ENCODE measurements around the gene EPB41L5.

EPB41L5 gene

DNA sequence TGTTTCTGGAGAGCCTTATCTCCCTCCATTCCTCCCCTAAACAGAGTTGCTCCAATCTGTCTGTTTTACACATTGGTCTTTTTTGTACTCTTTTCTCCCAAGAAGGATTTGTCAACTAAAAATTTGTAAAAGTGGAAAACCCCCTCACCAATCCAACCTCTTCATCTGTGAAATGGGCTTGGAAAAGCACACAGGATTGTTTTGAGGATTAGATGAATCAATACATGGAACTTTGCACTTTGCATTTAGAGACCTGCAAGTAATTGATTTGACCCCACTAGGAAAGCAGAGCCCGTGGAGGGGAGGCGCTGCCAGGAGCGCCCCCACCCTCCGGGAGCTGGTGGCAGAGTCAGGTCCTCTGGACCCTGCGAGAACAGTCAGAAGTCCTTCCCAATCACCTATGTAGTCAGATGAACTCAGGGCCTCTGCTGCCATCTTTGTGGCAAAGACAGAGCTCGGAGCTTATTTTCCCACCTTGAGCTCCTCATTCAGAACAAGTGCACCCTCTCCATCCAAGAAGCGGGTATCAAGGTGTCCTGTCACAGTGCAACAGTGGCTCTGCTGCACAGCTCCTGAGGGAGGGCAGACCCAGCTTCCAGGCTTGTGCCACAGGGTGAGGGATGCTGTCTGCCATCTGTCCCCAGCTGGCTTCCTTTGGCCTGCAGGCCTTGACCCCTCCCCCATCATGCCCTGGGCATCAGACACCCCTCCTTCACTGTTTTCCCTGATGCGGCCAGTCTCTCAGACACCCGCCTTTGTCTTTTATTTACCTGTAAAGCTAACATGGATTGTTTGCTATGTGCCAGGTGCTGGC lies 212.1 kb downstream of the EPB41L5 start:
- DNase-seq (ENCODE audit: low read depth, low spot score) = no peak

DNA sequence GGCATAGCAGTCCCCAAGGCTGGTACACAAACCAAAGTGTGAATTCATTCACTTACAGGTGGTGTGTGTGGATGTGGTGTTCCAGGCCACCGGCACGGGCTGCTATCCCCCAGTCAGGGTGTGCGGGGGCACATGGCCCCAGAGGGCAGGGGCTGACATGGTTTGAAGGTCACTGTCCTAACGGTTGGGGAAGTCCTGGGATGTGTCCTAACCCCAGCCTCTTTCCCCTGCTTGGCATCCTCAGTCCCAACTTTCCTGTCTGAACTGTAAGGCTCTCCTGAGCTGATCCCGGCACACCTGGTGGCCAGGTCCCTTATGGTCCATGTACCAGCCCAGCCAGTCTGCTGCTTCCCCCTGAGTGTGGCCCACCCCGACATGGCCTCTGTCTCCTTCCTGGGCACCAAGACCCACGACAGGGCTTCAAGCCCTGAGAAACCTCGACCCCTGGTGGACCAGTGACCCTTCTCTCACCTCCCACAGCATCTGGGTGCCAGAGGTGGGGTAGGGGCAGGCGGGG lies 212.7 kb downstream of the EPB41L5 start:
- no peak for DNase-seq (ENCODE audit: low read depth, low spot score)

DNA sequence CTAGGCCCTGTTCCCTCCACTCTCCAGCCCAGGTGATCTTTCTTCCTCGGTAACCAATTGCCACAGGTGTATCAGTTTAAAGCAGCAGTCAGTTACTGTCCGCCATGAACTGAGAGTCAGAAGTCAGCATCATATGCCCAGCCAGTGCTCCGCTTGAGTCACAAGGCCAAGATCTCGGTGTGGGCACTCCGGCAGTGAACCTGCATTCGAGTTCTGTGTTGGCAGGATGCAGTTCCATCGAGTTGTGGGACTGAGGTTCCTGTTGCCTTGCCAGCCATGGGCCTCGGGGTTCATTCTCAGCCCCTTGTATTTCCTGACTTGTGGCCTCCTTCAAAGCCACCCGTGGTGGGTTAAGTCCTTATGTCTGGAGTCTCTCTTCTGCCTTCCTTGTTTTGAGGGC lies 213.4 kb downstream of the EPB41L5 start:
- no peak for DNase-seq (ENCODE audit: low read depth, low spot score)

DNA sequence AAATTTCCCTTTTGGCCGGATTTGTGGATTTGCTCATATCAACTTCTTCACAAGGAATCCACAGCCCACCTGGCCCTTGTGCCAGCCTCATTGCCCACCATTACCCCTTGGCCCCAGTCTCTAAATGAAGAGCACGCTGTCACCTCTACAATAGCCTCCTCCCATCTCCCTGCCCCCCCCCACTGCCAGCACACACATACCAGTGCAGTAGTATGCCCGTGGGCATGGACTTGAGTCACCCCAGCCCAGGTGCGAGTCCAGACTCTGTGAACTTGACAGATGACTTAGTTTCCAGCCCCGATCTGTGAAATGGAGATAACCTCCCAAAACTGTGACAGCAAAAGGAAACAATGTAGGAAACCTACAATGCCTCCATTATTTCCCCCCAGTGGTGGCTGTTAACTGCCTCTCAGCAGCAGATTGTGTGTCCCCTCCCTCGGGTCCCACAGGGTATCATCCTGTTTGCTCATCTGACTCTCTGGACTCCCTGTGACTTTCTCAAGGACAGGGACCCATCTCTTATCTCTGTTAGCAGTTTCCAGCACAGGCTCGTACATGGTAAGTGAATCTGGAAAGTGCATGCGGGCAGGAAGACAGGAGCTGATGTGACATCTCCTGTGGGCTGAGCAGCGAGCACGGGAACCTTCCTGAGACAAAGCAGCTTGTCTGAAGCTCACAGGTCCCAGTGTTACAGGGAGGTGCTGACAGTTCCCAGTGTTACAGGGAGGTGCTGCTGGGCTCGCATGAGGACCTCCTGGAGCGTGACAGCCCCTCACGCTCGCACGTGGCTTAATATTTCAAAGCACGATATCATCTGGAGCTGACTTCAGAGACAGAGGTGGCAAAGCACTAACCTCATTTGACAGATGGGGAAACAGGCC lies 214.5 kb downstream of the EPB41L5 start:
- no peak for DNase-seq (ENCODE audit: low read depth, low spot score)

DNA sequence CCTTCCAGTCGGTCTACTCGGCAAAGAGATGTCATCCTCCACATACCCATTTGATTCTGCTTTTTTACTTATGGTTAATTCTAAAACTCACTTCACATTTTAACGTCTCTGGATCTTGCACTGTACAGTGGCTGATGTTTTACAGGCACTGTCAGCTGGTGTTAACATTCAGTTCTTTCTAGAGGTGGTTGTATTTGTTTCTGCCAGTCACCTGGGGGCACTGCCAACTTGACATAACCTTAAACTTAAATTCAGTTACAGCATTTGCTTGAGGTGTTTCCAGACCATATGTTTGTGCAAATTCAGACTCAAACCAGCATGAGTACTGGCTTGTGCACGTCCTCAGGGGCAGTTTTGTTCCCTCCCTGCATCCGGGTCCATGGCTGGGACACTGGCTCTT lies 215.6 kb downstream of the EPB41L5 start:
- no peak for DNase-seq (ENCODE audit: low read depth, low spot score)
